ENCODE results near the gene DSTYK.

Gene DSTYK

DNA sequence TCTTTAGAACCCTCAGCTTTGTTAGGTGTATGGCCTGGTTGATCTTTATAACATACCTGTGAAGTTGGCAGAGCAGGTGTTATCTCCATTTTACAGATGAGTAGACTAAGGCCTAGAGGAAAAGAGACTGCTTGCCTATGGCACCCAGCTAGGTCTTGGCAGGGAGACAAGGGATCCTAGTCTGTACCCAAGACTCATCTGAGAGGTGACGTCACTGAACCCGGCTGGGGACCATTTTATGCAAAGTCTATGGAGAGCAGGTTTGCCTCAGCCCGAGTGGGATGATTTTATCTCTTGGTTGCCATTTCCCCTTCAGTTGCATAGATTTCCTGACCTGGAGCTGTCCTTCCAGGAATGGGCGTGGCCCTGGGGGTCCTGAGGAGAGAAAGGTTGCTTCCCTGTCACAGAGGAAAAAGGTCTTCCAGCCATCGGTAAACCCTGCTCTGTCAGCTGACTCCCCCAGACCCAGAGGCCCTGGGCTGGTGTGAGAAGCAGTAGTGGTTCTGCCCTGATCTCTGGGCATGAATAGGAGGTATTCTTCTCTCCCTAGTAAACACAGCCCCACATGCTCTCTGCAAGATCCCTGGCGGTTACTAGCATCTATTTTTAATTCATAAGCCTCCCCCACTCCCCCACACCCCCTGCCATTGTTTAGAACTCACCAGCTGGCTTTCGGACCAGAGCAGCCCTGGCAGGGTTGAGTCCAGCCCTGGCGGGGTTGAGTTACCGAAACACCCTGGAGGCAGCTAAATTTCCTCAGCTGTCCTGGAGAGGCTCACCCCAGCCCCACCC is 35.8 kb upstream of the DSTYK start:
- no peak for TF ChIP-seq CTCF (conservative IDR thresholded peaks at IDR 0.05; ENCODE audit: control insufficient read depth, insufficient read depth, low read depth, low read length)
- DNase-seq (ENCODE audit: low read depth), result no peak
- no peak overlapping the region for H3K4me3 ChIP-seq (ENCODE audit: control insufficient read depth, low read depth, low read length)

- H3K4me3 ChIP-seq (ENCODE audit: control insufficient read depth, low read depth, low read length), result no peak overlapping the region
- TF ChIP-seq CTCF (conservative IDR thresholded peaks at IDR 0.05; ENCODE audit: control insufficient read depth, insufficient read depth, low read depth, low read length), result no peak
- no peak for DNase-seq (ENCODE audit: low read depth)
Measured at GRCh38 chr1:205246351-205247119, 35.0 kb upstream of the DSTYK start.

GRCh38 chr1:205245096-205245495 is 33.6 kb upstream of the DSTYK start:
- no peak for TF ChIP-seq CTCF (conservative IDR thresholded peaks at IDR 0.05; ENCODE audit: control insufficient read depth, insufficient read depth, low read depth, low read length)
- H3K4me3 ChIP-seq (ENCODE audit: control insufficient read depth, low read depth, low read length), result no peak overlapping the region
- no peak for DNase-seq (ENCODE audit: low read depth)

DNA sequence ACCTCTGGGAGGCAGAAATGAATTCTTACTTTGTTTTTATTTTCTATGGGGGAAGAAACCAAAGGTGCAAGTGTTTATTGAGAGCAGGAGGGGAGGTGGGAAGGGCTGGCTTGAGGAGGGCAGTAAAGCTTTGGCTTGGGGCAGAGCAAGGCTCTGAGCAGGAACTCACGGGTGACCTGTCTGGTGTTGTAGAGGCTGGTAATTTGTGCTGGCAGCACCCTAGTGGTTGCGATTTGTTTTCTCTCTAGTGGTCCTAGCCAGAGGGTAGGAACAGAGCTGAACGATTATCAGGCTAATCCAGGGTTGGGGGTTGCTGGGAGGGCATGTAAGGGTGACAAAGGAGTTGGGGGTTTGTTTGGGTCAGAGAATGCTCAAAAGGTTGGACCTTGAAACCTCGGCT is 32.9 kb upstream of the DSTYK start:
- no peak for TF ChIP-seq CTCF (conservative IDR thresholded peaks at IDR 0.05; ENCODE audit: control insufficient read depth, insufficient read depth, low read depth, low read length)
- H3K4me3 ChIP-seq (ENCODE audit: control insufficient read depth, low read depth, low read length), result no peak overlapping the region
- no peak for DNase-seq (ENCODE audit: low read depth)

DNA sequence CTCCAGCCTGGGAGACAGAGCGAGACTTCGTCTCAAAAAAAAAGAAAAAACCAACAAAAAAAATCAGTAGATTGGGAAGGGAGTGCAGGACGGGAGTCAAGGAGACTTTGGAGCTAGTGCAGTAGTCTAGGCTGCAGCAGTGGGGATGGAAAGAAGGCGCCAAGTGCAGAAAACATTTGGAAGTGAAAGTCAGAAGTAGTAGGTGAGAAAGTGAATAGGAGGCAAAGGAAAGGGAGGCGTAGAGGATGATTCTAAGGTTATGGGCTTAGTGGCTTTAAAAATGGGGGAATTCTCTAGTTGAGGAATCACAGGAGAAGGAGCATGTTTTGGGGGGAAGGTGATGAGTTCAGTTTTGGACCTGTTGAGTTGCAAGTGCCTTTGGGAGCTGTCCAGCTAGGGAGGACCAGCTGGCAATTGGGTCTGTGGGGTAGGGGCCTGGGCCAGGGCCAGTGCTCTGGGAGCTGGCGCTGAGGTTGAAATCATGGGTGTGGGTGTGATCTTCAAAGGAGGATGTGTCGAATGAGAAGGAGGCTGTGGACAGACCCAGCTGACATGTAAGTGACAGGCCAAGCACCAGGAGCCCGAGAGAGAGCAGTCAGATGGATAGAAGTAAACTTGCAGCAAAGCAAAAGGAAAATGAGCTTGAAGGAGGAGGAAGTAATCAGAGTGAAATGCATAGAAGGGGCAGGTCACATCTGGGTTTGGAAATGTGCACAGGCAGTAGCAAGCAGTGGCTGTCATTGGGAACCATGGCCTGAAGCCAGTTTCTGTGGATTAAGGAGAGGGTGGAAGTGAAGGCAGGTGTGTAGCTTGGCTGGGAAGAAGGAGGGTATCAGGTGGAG is 32.1 kb upstream of the DSTYK start:
- DNase-seq (ENCODE audit: low read depth), result no peak
- no peak overlapping the region for H3K4me3 ChIP-seq (ENCODE audit: control insufficient read depth, low read depth, low read length)
- TF ChIP-seq CTCF (conservative IDR thresholded peaks at IDR 0.05; ENCODE audit: control insufficient read depth, insufficient read depth, low read depth, low read length), result no peak

DNA sequence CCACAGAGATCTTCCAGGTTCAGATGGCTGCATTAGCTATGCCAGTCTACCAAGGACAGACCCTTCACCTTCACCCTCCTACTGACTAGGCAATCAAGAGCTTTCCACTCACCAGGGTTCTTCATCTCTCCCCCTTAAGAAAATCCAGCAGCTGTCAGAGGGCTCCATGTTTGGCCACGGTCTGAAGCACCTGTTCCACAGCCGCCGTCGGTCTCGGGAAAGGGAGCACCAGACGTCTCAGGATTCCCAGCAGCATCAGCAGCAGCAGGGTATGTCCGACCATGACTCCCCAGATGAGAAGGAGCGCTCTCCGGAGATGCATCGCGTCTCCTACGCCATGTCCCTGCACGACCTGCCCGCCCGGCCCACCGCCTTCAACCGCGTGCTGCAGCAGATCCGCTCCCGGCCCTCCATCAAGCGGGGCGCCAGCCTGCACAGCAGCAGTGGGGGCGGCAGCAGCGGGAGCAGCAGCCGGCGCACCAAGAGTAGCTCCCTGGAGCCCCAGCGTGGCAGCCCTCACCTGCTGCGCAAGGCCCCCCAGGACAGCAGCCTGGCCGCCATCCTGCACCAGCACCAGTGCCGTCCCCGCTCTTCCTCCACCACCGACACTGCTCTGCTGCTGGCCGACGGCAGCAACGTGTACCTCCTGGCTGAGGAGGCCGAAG is 30.0 kb upstream of the DSTYK start:
- TF ChIP-seq CTCF (conservative IDR thresholded peaks at IDR 0.05; ENCODE audit: control insufficient read depth, insufficient read depth, low read depth, low read length), result no peak
- no peak overlapping the region for H3K4me3 ChIP-seq (ENCODE audit: control insufficient read depth, low read depth, low read length)
- DNase-seq (ENCODE audit: low read depth), result no peak

Data from fibroblast of mammary gland (primary cell).